Mesothelial cell of epicardium (in vitro differentiated cells): ENCODE results near the gene HBS1L. TPM values are rescaled to one million over a fixed set of nuclear protein-coding genes. Genes with fewer than 3 reads are reported as not detected.
A peak's percentile ranks its signal among the peaks of the same experiment; 100 is the strongest.

Experiments
- DNase-seq, 2 experiments: peaks; one replicate each; pipeline ENCODE4 v3.0.0; 2021; ENCODE audit warnings: low spot score in 2 of 2; ENCODE audit not compliant: unreplicated experiment in 2 of 2
- H3K27ac Mint-ChIP-seq: 2 replicates; pipeline ENCODE4 v1.8.0; 2021; ENCODE audit warnings: mixed read lengths
- H3K27me3 Mint-ChIP-seq: 2 replicates; pipeline ENCODE4 v1.8.0; 2021; ENCODE audit warnings: low read depth, mixed read lengths
- H3K36me3 Mint-ChIP-seq: 2 replicates; pipeline ENCODE4 v1.8.0; 2021; ENCODE audit warnings: mixed read lengths
- H3K4me1 Mint-ChIP-seq: 2 replicates; pipeline ENCODE4 v1.8.0; 2021; ENCODE audit warnings: mixed read lengths
- H3K4me3 Mint-ChIP-seq: 2 replicates; pipeline ENCODE4 v1.8.0; 2021; ENCODE audit warnings: mild to moderate bottlenecking, moderate library complexity, mixed read lengths
- H3K9me3 Mint-ChIP-seq: 2 replicates; pipeline ENCODE4 v1.8.0; 2021; ENCODE audit warnings: mixed read lengths
- CTCF ChIP-seq: fragments of 200-600 bp; sonication (generic); IDR thresholded peaks from one replicate; pipeline ENCODE4 v1.5.0; 2021; ENCODE audit warnings: antibody characterized with exemption; ENCODE audit not compliant: unreplicated experiment
- total RNA-seq: library from RNA; stranded (reverse); gene quantifications from 3 replicates; pipeline ENCODE4 v1.2.1, GENCODE V29; 2021

HBS1L gene
- total RNA-seq, 1 donor from 2014 or later = 75.7 TPM

- H3K36me3 Mint-ChIP-seq = no peaks in the 10 kb centered on the region
Observed at GRCh38 chr6:134937426-134937825, 117.2 kb downstream of the HBS1L start.

GRCh38 chr6:134936931-134937330, 117.7 kb downstream of the HBS1L start:
- Mint-ChIP-seq H3K27ac (peak overlapping the region; percentile 54), H3K4me1 (peaks cover 22% of the 10 kb centered on the region), H3K36me3 (no peaks in the 10 kb centered on the region), H3K27me3 (no peaks in the 10 kb centered on the region), H3K9me3 (no peaks in the 10 kb centered on the region), H3K4me3 (no peak overlapping the region)
- no peak for DNase-seq
- TF ChIP-seq CTCF = no peak

More at GRCh38 chr6:134937426-134937825, 117.2 kb downstream of the HBS1L start:
- Mint-ChIP-seq H3K4me1 (peaks cover 20% of the 10 kb centered on the region), H3K4me3 (no peak overlapping the region), H3K9me3 (no peaks in the 10 kb centered on the region), H3K27ac (peak overlapping the region; percentile 54), H3K27me3 (no peaks in the 10 kb centered on the region)
- no peak for TF ChIP-seq CTCF
- DNase-seq = no peak

- Mint-ChIP-seq H3K4me3 (no peak overlapping the region), H3K36me3 (no peaks in the 10 kb centered on the region), H3K27me3 (no peaks in the 10 kb centered on the region), H3K27ac (peak overlapping the region; percentile 54), H3K4me1 (peaks cover 23% of the 10 kb centered on the region), H3K9me3 (no peaks in the 10 kb centered on the region)
- TF ChIP-seq CTCF = no peak
- no peak for DNase-seq
Observed at GRCh38 chr6:134936476-134936875, 118.1 kb downstream of the HBS1L start.

GRCh38 chr6:134934793-134935485, 119.7 kb downstream of the HBS1L start:
- H3K4me3 Mint-ChIP-seq = no peak overlapping the region
- H3K27ac Mint-ChIP-seq = no peak overlapping the region
- no peaks in the 10 kb centered on the region for H3K9me3 Mint-ChIP-seq
- DNase-seq = no peak
- no peaks in the 10 kb centered on the region for H3K36me3 Mint-ChIP-seq
- no peak for TF ChIP-seq CTCF
- peaks cover 23% of the 10 kb centered on the region for H3K4me1 Mint-ChIP-seq
- no peaks in the 10 kb centered on the region for H3K27me3 Mint-ChIP-seq

GRCh38 chr6:134932535-134933470, 121.8 kb downstream of the HBS1L start:
- no peak for TF ChIP-seq CTCF
- no peak for DNase-seq
- Mint-ChIP-seq H3K27ac (no peak overlapping the region), H3K4me1 (peaks cover 21% of the 10 kb centered on the region), H3K36me3 (no peaks in the 10 kb centered on the region), H3K9me3 (no peaks in the 10 kb centered on the region), H3K4me3 (no peak overlapping the region), H3K27me3 (no peaks in the 10 kb centered on the region)
